Activated CD4-positive, CD25-positive, alpha-beta regulatory T cell treated with anti-CD3 and anti-CD28 coated beads, Interleukin-2, amount 50 U/mL, for 72 hours (primary cell): ENCODE measurements around the gene SPTLC3.

Experiments used
- DNase-seq: peaks from one replicate; pipeline ENCODE4 v3.0.0; 2021

The SPTLC3 gene

GRCh38 chr20:13034936-13035335, 26.2 kb downstream of the SPTLC3 start:
- no peak for DNase-seq

DNA sequence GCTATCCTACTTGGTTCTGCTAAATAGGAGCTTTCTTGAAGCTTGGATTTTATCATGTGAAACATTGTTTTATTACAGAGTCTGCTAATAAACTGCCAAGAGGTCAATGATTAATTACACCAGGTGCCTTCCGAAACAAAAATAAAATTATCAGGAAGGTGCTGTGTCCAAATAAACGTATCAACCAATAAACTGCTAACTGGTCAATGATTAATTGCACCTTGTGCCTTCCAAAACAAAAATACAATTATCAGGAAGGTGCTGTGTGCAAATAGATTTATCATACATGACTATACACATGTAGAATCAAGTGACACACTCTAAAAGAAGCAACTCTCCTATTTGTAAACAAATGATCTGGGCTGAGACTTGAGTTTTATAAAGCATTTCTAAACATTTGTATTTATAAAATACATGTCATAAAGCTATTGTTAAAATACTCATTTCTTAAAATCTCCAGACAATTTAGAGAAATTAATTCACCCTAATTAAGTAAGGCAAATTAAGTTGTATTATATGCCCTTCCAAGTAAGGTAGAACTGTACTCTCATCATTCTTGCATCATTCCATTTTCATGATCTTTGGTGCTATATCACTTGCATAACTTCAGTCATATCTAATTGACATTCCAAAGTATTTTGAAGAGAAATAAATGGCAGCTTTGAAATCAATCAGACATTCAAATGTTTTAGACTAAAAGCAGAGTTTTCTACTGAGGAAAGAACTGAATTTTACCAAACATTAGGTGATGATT, 26.8 kb downstream of the SPTLC3 start:
- no peak for DNase-seq

- no peak for DNase-seq
Observed at GRCh38 chr20:13037727-13038126, 29.0 kb downstream of the SPTLC3 start.

DNA sequence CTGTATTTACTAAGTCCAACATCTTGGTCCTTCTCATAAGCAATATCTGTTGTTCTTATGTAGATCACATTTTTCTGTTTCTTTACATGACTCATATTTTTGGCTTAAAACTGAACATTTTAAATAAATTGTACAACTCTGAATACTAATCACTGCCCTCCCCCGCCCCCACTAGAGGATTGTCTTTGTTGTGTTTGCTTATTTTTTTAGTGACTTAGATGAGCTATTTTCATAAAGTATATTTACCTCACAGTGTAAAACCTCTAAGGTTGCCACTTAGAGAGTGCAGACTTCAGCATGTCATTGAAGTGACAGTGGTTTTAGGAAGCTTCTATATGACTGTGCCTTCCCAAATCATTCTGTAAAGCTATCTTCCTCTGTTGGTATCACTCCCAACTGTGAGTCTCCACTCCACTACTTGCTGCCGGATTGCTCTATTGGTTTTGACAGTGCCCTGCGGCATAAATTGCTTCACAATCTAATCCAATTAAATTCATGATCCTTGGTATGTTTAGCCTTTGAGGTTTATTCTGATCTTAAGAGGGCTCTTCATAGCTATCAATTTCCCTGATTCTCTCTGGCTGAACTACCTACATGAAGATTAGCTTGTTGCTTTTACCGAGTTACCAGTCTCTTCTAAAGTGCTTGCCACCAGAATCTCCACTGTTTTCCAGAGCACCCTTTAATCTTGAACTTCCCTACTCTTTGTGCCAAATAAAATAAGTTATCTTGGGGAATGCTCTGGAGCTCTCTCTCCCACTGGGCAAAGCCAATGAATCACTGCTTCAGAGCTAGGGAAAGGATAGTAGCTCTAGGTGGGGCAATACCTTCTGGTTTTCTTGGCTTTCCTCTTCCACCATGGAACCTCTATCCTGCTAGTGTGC, 33.0 kb downstream of the SPTLC3 start:
- DNase-seq, result no peak

- no peak for DNase-seq
Observed at GRCh38 chr20:13042458-13042794, 33.7 kb downstream of the SPTLC3 start.

GRCh38 chr20:13046409-13046808, 37.6 kb downstream of the SPTLC3 start:
- DNase-seq, result no peak

DNA sequence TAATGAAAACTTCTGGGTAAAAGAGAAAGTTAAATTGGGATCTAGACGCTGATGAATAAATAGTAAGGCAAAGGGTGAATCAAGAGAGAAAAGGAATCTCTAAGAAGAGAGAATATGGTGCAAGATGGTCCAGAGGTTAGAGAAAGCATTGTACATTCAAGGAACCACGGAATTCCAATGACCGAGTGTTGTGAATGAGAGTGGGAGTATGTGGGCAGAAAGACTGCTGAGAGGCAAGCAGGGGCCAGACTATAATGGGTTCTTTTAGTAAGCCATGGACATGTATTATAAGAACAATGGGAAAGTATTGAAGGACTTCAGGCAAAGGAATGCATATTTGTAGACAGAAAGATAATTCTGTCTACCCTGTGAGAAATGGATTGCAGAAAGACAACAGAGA, 45.2 kb downstream of the SPTLC3 start:
- DNase-seq, result no peak

DNA sequence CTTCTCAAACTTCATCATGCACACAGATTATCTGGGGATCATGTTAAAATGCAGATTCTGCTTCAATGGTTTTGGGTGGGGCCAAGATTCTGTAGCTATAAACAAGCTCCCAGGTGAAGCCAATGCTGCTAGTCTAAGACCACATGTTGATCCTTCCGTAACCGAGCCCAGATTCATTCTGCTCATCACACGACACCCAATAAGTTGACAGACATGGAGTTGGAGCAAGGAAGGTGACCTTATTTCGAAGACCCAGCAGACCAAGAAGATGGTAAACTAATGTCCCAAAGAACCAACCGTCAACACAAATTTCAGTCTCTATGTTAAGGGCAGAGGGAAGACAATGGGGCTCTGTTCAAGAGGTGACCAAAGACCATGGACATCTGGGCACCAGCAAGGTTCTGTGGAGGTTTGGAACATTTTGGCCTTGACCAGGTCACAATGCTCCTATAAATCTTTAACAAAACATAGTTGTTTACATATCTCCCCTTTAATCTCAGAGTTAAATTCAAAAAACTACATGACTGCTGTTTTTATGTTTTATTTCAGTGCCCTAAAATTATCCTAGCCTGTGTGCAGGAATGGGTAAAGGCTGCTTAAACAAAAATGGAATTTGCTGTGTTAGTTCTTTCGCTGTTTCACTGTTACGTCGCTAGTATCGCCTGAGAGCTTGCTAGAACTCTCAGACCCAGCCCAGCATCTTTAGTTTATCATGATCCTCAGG, 50.1 kb downstream of the SPTLC3 start:
- DNase-seq, result no peak

GRCh38 chr20:13059398-13060136, 50.8 kb downstream of the SPTLC3 start:
- no peak for DNase-seq

DNA sequence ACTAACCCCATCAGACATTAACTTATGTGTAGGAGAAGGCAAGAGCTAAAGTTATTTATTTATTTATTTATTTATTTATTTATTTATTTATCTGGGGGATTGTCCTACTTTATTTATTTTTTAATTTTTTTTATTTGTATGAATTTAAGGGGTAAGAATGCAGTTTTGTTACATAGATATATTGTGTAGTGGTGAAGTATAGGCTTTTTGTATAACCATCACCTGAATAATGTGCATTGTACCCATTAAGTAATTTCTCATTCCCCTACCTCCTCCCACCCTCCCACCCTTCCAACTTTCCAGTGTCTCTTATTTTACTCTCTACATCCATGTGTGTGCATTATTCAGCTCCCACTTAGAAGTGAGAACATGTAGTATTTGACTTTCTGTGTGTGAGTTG, 51.6 kb downstream of the SPTLC3 start:
- no peak for DNase-seq

DNA sequence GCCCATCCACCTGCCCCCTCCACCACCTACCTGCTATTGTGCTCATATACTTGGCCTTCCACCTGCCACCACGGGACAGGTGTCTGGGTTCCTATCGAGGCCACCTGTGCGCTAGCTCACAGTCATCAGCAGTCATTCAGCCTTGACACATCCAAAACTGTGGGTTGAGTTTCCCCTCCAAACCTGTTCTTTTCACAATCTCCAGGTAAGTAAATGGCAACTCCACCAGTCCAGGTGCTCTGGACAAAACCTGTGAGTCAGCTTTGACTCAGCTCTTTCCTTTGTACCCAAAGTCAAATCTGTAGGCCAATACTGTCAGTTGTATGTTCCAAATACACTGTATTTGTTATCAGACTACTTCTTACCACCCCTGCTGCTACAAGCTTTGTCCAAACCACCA, 52.6 kb downstream of the SPTLC3 start:
- no peak for DNase-seq

GRCh38 chr20:13062789-13063188, 54.0 kb downstream of the SPTLC3 start:
- DNase-seq, result no peak

DNA sequence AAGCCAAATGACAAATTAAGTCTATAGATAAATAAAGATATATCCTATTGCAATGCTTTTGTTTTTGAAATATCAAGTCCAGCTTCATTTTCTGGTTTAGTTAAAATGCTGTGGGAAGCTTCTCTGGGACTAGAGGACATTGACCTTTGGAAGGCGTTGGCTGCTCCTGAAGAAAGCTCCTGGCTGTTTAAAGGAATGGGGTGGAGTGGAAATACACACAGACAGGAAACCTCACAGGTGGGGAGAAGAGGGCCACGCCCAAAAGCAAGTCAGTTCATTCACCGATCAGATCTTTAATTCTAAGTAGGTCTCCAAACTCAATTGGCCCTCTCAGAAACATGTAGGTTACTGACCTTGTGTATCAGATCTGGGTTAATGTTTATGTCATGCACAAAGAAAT, 59.6 kb downstream of the SPTLC3 start:
- DNase-seq, result no peak

DNA sequence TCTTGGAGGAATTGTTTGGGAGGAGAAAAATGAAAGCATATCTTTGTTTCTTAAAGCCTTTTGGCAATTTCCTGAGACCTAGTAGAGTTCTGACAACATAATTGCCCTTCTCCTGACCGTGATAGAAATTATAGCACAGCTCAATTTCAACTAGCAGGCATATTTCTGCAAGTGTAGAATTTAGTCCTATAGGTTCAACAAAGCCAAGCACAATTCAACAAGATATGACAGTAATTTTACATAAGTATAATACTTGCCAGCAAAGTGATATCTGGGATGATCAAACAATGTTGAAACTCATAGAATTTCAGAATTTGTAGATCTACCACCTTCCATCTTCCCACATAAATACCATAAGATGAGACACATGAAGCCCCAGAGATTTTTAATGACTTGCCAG, 73.1 kb downstream of the SPTLC3 start:
- no peak for DNase-seq

DNA sequence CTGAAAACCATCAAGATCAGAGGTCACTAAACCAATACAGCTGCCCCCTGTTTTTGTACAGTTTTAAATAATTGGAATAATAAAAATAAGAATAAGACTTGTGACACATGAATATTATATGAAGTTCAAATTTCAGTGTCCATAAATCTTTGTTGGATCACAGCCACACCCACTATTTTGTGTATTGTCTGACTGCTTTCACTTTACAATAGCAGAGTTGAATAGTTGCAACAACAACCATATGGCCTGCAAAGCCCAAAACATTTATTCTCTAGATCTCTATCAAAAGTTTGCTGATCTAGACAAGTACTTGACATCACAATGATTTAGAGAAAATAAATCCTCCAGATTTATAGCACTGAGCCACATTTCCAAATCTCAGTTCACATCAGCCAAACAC, 73.6 kb downstream of the SPTLC3 start:
- no peak for DNase-seq

- DNase-seq, result no peak
Observed at GRCh38 chr20:13085275-13085674, 76.5 kb downstream of the SPTLC3 start.

DNA sequence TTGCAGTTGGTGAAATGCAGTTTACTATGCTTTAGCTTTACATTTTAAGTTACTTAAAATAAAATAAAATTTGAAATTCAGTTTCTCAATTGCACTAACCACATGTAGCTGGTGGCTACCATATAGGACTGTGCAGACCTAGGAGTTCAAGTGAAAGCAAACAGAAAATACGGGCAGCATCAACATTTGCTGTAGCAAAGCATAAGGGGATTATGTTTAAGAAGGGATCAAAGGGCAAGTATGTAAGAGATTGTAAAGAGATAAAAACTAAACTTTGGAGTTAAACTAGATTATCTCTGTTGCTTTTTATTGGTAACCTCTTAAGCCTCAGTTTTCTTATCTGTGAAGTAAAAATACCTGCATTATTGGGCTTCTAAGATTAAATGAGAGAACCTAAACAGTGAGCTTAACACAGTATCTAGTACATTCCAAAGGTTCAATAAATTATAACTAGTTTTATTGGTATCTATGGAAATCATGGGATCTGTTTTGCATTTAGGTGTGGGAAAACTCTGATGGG, 81.2 kb downstream of the SPTLC3 start:
- no peak for DNase-seq

DNA sequence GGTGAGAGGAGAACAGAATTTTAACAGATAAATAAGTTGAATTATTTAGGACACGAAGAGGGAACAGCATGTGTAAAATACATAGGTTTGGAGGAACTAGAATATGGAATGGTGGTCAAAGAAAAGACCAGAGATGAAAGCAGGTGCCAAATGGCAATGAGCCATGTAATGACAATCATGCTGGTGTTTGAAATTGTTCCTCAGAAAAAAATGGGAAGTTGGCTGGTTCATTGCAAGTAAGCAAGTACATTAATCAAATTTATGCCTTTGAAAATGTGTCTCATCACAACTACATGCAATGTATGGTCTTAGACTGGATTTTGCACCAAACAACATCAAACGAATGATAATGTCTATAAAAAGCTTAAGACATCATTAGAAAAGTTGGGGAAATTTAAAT, 83.3 kb downstream of the SPTLC3 start:
- no peak for DNase-seq

DNA sequence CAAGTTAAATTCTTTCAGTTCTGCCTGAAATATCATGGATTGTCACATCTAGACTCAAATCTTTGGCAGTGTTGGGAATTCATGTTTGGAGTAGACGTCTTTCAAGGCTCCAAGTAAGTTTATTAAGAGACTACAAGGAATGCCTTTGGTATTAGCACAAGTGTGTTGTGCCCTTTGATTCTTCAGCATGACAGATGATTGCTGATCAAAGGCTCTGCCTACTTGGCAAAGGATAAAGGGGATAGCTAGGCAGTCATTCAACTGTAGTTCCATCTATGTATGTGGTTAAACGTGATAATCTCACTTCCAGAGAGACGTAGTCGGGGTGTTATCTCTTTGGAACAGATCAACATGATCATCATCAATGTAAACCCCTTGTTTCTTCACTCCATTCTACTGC, 86.2 kb downstream of the SPTLC3 start:
- DNase-seq, result no peak

GRCh38 chr20:13098720-13099355, 90.1 kb downstream of the SPTLC3 start:
- no peak for DNase-seq

- no peak for DNase-seq
Observed at GRCh38 chr20:13099676-13100075, 90.9 kb downstream of the SPTLC3 start.

DNA sequence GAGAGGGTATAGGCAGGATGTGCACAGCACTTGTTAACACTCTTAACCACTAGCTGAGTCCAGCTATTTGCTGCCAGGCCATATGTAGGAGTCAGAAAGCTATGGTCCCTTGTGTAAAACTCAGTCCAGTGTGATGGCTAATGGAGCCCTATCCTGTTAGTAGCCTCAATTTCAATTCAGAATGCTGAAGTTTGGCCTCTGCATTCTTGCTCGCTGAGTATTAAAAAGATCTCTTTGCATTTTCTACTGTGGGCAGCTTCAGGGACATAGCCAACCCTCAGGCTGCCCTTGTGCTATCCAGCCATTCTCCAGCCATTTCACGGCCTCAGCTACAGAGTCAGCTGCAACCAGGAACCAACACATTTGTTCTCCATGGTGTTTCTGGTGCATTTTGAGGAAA, 92.5 kb downstream of the SPTLC3 start:
- no peak for DNase-seq
